Mucosa of gallbladder (tissue), 1 donor: ENCODE results near the gene GDF11. TPM values are rescaled to one million over a fixed set of nuclear protein-coding genes. Genes with fewer than 3 reads are reported as not detected.

Experiments used
- DNase-seq: peaks from one replicate; pipeline ENCODE4 v3.0.0-alpha.2; 2020; ENCODE audit warnings: low spot score
- total RNA-seq: library from RNA; stranded (reverse); gene quantifications from one replicate; pipeline ENCODE4 v1.2.1, GENCODE V29; 2021
- donor health status: DM: no; HTN: no; CAD: no.

The GDF11 gene
- total RNA-seq, 1 donor from 2014 or later, result 11.5 TPM

GRCh38 chr12:55795950-55796349, 53.0 kb downstream of the GDF11 start:
- no peak for DNase-seq

- DNase-seq, result no peak
Observed at GRCh38 chr12:55797068-55797467, 54.1 kb downstream of the GDF11 start.

- no peak for DNase-seq
Observed at GRCh38 chr12:55797550-55797949, 54.6 kb downstream of the GDF11 start.

Other genes with a start within 250 kb of the GDF11 start
- gene OR6C4, start 193.5 kb upstream of the GDF11 start, total RNA-seq, result not detected
- gene OR2AP1, start 170.7 kb upstream of the GDF11 start, total RNA-seq, result not detected
- gene OR10P1, start 106.2 kb upstream of the GDF11 start, total RNA-seq, result not detected
- 152 TPM for gene ITGA7, start 35.2 kb upstream of the GDF11 start, total RNA-seq
- gene BLOC1S1, start 27.1 kb upstream of the GDF11 start, total RNA-seq, result 158 TPM
- gene RDH5, start 22.7 kb upstream of the GDF11 start, total RNA-seq, result 43.0 TPM
- 1,148 TPM for gene CD63, start 14.1 kb upstream of the GDF11 start, total RNA-seq
- 36.6 TPM for gene SARNP, start 74.6 kb downstream of the GDF11 start, total RNA-seq
- 66.2 TPM for gene ORMDL2, start 74.9 kb downstream of the GDF11 start, total RNA-seq
- gene DNAJC14, start 86.5 kb downstream of the GDF11 start, total RNA-seq, result 31.6 TPM
- gene MMP19, start 99.8 kb downstream of the GDF11 start, total RNA-seq, result 5.2 TPM
- gene PYM1, start 184.8 kb downstream of the GDF11 start, total RNA-seq, result 25.1 TPM
- 50.5 TPM for gene DGKA, start 188.0 kb downstream of the GDF11 start, total RNA-seq
- 2.9 TPM for gene PMEL, start 222.9 kb downstream of the GDF11 start, total RNA-seq
- 28.0 TPM for gene CDK2, start 223.7 kb downstream of the GDF11 start, total RNA-seq
- 182 TPM for gene RAB5B, start 231.0 kb downstream of the GDF11 start, total RNA-seq